Heart right ventricle (tissue), 16 donors: ENCODE data around the gene ATP5ME. TPM values are rescaled to one million over a fixed set of nuclear protein-coding genes. Genes with fewer than 3 reads are reported as not detected.
A peak's percentile ranks its signal among the peaks of the same experiment; 100 is the strongest.

Experiments used
- ATAC-seq, 8 donors: fragments of 200-7000 bp; cut with Tn5 transposase; one replicate each; pipeline ENCODE4 v1.9.1; 2020; ENCODE audit warnings: mild to moderate bottlenecking in 8 of 8, moderate library complexity in 8 of 8, moderate number of reproducible peaks in 1 of 8
- DNase-seq, 2 donors: peaks; one replicate each; pipeline ENCODE4 v3.0.0-alpha.2; 2020
- H3K27ac ChIP-seq, 10 donors: fragments of 200-600 bp; sonication (generic) in 2 of 10; one replicate each; pipeline versions ENCODE4 v1.5.0 to v1.8.0; 2020 to 2022; ENCODE audit warnings: mild to moderate bottlenecking in 3 of 10
- H3K27me3 ChIP-seq, 7 donors: fragments of 200-600 bp; one replicate each; pipeline ENCODE4 v1.8.0; 2021 to 2022; ENCODE audit warnings: mild to moderate bottlenecking in 2 of 7
- H3K36me3 ChIP-seq, 9 donors: fragments of 200-600 bp; sonication (generic) in 1 of 9; one replicate each; pipeline versions ENCODE4 v1.5.0 to v1.8.0; 2020 to 2022; ENCODE audit warnings: mild to moderate bottlenecking in 2 of 9
- H3K4me1 ChIP-seq, 9 donors: fragments of 200-600 bp; sonication (generic) in 1 of 9; one replicate each; pipeline versions ENCODE4 v1.5.0 to v1.8.0; 2020 to 2022; ENCODE audit warnings: mild to moderate bottlenecking in 4 of 9
- H3K4me3 ChIP-seq, 10 donors: fragments of 200-600 bp; sonication (generic) in 2 of 10; one replicate each; pipeline versions ENCODE4 v1.5.0 to v1.8.0; 2020 to 2022; ENCODE audit warnings: mild to moderate bottlenecking in 7 of 10, moderate library complexity in 2 of 10
- H3K9me3 ChIP-seq, 11 donors: fragments of 200-600 bp in 10 of 11; sonication (generic) in 2 of 11; one replicate each; pipeline versions ENCODE4 v1.5.0 to v1.8.0; 2013 to 2022; ENCODE audit warnings: mild to moderate bottlenecking in 2 of 11, control low read depth in 1 of 11, moderate library complexity in 1 of 11
- WGBS, 2 donors: extraction: QIAGEN DNeasy Blood & Tissue Kit; methylation state at CpG; one replicate each; pipeline ENCODE4 v1.1.7; 2013; ENCODE audit warnings: inconsistent platforms in 1 of 2; 5-methylcytosine and 5-hydroxymethylcytosine counted together
- intact Hi-C, 10 donors: fragments of 100-400 bp; cut with DNase I; formaldehyde crosslinking; loops; one replicate each; pipeline versions ENCODE4 v1.11.1 to v1.14.2; 2022
- polyA plus RNA-seq, 2 donors: library from polyadenylated mRNA; stranded (reverse); fragments of 200-250 nt; gene quantifications; one replicate each; pipeline ENCODE4 v1.2.3, GENCODE V29; 2013
- total RNA-seq, 10 donors: library from RNA; stranded (reverse); fragmentation: NEBNext Ultra II Directional in 3 of 10; extraction: Animal tissue kit (Norgen Biotek cat#: 25700) in 3 of 10; gene quantifications; one replicate each; pipeline versions ENCODE4 v1.2.1 to v1.2.4, GENCODE V29; 2021 to 2023
- TF ChIP-seq, protein P1 (sequence below), 9 donors: fragments of 200-600 bp; sonication (generic) in 2 of 9; IDR thresholded peaks; one replicate each; pipeline versions ENCODE4 v1.5.0 to v1.8.0; 2021 to 2022; ENCODE audit warnings: antibody characterized with exemption in 9 of 9, mild to moderate bottlenecking in 5 of 9, moderate library complexity in 1 of 9
- donor health status: Arrhythmogenic right ventricular cardiomyopathy.
- donor health status: ischemic (EF 13 %, LVEDD 7.1; RV severe dilation, severe dysfunction).
- donor health status: healthy with polysubstance abuse.
- donor health status: DM: no; HTN: yes; CAD: no.
- donor health status: DM: no; HTN: no; CAD: no.
- donor health status: ischemic (EF 25% LVEDD 6.9; RV normal size, moderate dysfunction).
- donor health status: ischemic (EF 25% LVEDD 5.7; RV mildly dilated, moderate dysfunction).
- donor health status: healthy.
- donor health status: DM: yes; HTN: yes; CAD: no.
- donor health status: Ischemic cardiomyopathy.
- donor health status: ischemic (EF 35%, LVEDD 5.7; RV mildly dilated, moderate dysfunction).
- donor health status: nonischemic (EF 11% LVEDD 7.7; RV severe dilation, severe dysfunction).
- donor health status: DM: yes; HTN: yes; CAD: no.
- donor health status: PGD.
- donor health status: ischemic (EF 29% LVEDD 5.4; RV normal size, mild dysfunction).
- donor health status: nonischemic (EF 23%, LVEDD 6.1; RV moderate dilation, normal function).

Gene ATP5ME
- total and polyA plus RNA-seq, 12 donors, result 651 to 4,239 (median 1,012) TPM

DNA sequence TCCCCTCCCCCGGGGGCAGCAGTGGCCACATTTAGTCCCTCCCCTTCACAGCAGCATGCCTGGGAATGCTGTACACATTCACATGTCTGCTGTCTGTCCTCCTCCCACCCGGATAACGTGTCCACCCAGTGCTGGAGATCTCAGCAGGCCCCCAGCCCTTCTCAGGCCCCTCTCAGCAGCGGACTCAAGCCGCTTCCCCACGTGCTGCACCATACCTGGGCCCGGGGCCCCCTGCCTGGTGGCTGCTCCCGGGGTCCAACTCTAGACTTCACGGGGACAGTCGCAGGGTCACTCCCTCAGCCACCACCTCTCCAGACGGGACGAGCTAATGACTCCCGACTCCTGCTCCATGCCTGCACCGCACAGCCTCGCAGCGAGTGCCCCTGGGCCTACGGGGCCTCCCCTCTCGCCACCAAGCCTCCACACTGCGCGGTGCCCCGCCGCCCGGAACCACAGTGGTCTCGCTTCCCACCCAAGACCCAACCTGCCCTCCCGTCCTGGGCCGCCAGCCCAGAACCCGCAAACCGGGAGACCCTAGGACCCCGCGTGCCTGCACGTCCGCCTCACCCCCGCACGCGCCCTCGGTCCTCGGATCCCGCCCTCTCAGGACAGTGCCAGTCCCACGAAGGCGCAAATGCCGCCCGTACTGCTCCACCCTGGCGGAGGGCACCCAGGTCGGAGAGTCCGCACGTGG lies 30.3 kb upstream of the ATP5ME start:
- Histone ChIP-seq H3K4me1 (peaks cover 8 to 32% (median 21%) of the 10 kb centered on the region in 9 donors), H3K9me3 (no peaks in the 10 kb centered on the region), H3K36me3 (peaks cover 0 to 3% (median 0%) of the 10 kb centered on the region in 9 donors), H3K27ac (no peak overlapping the region), H3K4me3 (no peak overlapping the region), H3K27me3 (no peaks in the 10 kb centered on the region)
- DNase-seq (no peak), ATAC-seq (peak in 1 of 8 donors; percentile 15)
- TF ChIP-seq, protein P1, sequence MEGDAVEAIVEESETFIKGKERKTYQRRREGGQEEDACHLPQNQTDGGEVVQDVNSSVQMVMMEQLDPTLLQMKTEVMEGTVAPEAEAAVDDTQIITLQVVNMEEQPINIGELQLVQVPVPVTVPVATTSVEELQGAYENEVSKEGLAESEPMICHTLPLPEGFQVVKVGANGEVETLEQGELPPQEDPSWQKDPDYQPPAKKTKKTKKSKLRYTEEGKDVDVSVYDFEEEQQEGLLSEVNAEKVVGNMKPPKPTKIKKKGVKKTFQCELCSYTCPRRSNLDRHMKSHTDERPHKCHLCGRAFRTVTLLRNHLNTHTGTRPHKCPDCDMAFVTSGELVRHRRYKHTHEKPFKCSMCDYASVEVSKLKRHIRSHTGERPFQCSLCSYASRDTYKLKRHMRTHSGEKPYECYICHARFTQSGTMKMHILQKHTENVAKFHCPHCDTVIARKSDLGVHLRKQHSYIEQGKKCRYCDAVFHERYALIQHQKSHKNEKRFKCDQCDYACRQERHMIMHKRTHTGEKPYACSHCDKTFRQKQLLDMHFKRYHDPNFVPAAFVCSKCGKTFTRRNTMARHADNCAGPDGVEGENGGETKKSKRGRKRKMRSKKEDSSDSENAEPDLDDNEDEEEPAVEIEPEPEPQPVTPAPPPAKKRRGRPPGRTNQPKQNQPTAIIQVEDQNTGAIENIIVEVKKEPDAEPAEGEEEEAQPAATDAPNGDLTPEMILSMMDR (IDR thresholded peaks at IDR 0.05), result no peak
- intact Hi-C loops, result no loop called here
- WGBS, 2 donors, result 93 to 94% methylated on average over 46 of the region's 46 CpGs

DNA sequence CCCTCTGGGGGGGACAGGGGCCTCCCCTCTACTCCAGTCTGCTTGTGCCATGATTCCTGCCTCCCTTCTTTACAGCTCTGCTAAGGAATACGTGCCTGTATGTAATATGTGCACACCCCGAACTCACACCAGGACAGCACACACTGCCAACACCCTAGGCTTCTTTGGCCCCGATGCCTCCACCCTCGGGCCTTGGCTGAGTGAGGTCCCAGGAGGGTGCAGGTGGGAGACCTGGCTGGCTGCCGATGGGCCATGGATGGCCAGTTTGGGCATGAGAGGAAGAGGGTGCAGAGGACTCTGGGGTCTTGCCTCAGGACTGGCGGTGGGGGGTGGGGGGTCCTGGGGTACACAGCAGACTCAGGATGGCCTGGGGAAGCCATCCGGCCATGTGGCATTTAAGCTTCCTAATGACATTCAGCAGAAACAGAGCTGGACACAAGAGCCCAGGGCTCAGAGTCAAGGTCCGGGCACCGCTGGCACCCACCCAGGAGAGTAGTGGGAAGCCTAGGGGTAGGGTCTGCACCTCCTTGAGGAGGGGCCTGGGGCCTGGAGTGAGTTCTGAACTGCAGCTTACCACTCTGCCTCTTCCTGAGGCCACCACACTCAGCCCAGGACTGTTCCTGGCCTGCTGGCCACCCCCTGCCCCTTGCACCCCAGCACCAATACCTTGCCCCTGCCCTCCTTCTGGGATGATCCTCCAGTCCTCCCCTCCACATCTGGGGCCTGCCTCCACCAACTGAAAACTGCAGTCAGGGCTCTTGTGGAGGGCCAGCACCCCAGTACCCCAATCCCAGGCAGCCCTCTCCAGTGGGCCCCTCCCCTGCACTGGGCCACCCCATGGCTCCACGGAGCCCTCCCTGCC lies 29.5 kb upstream of the ATP5ME start:
- H3K4me1 ChIP-seq, result peaks cover 8 to 32% (median 15%) of the 10 kb centered on the region in 9 donors
- H3K9me3 ChIP-seq, result no peaks in the 10 kb centered on the region
- peaks cover 0 to 3% (median 0%) of the 10 kb centered on the region in 9 donors for H3K36me3 ChIP-seq
- TF ChIP-seq, protein P1 (IDR thresholded peaks at IDR 0.05), result no peak
- intact Hi-C loops, result loop anchor here in 1 of 10 donors (2.0 kb wide), 1 partner anchor 15 kb away; the partner anchor contains the start of gene SLC49A3
- no peak overlapping the region for H3K27ac ChIP-seq
- DNase-seq, result no peak
- no peak overlapping the region for H3K4me3 ChIP-seq
- 82 to 86% methylated on average over 10 of the region's 10 CpGs for WGBS, 2 donors
- ATAC-seq, result no peak
- H3K27me3 ChIP-seq, result no peaks in the 10 kb centered on the region

DNA sequence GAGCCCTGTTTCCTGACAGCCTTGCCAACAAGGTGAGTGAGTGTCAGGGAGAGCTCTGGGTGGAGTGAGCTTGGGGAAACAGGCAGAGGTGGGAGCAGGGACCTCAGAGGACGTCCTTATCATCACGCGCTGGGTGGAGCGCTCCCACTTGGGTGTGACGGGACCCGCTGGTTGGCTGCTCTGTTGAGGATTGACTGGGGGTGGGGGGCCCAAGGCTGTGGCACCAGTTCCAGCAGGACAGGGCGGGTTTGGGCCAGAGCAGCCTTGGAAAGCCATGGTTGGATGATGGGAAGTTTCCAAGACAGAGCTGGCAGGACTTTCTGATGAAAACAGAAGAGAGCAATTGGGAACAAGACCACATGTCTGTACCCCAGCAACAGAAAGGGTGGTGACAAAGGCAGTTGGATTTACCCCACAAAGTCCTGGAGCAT lies 28.6 kb upstream of the ATP5ME start:
- peaks cover 4 to 25% (median 7%) of the 10 kb centered on the region in 9 donors for H3K4me1 ChIP-seq
- intact Hi-C loops, result loop anchor here in 1 of 10 donors (2.0 kb wide), 1 partner anchor 14 kb away; the partner anchor contains the start of gene SLC49A3
- no peaks in the 10 kb centered on the region for H3K9me3 ChIP-seq
- no peak for DNase-seq
- peaks cover 0 to 3% (median 0%) of the 10 kb centered on the region in 9 donors for H3K36me3 ChIP-seq
- no peak for ATAC-seq
- H3K27me3 ChIP-seq, result no peaks in the 10 kb centered on the region
- H3K4me3 ChIP-seq, result no peak overlapping the region
- H3K27ac ChIP-seq, result no peak overlapping the region
- 67 to 75% methylated on average over 7 of the region's 7 CpGs for WGBS, 2 donors
- TF ChIP-seq, protein P1 (IDR thresholded peaks at IDR 0.05), result no peak

DNA sequence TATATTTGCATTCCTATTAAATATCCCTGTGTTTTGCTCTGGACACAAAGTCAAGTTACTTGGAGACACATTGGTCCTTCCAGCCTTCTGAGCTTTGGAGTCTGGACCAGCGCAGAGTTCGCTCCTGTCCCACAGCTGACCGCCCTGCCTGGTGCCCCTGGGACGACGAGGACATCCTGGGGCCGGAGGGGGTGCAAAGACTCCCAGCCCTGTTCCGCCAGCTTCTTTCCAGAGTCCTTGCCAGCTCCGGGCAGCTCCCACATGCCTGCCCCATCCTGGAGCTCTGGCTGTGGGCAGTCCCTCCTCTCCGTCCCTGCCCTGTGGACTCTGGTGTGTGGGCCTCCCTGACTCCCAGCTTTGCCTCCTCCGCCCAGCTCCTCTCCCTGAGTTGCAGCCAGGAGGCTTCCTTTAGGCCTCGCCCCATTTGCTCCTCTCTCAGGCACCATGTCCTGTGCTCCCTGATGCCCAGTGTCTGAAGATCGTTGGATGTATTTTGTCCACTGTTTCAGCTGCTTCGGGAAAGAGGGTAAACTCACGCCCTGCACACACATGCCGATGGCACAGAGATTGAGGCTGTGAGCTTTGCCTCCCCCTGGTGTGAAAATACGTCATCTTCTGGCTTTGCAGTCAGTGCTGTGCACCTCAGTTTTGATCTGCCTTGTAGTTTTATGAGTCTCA lies 26.6 kb upstream of the ATP5ME start:
- intact Hi-C loops, result no loop called here
- H3K4me1 ChIP-seq, result peaks cover 0 to 18% (median 0%) of the 10 kb centered on the region in 9 donors
- H3K4me3 ChIP-seq, result no peak overlapping the region
- DNase-seq (no peak), ATAC-seq (no peak)
- TF ChIP-seq, protein P1 (IDR thresholded peaks at IDR 0.05), result no peak
- H3K27me3 ChIP-seq, result peaks cover 0 to under 1% (median 0%) of the 10 kb centered on the region in 7 donors
- WGBS, 2 donors, result 71 to 73% methylated on average over 16 of the region's 16 CpGs
- no peaks in the 10 kb centered on the region for H3K9me3 ChIP-seq
- no peak overlapping the region for H3K27ac ChIP-seq
- H3K36me3 ChIP-seq, result peaks cover 0 to under 1% (median 0%) of the 10 kb centered on the region in 9 donors
